Measurements from ENCODE around the gene PLCH2.

PLCH2 gene

GRCh38 chr1:2517966-2518365 is 41.9 kb downstream of the PLCH2 start:
- DNase-seq: no peak

- no peak for DNase-seq
Observed at GRCh38 chr1:2518528-2518927, 42.4 kb downstream of the PLCH2 start.

DNA sequence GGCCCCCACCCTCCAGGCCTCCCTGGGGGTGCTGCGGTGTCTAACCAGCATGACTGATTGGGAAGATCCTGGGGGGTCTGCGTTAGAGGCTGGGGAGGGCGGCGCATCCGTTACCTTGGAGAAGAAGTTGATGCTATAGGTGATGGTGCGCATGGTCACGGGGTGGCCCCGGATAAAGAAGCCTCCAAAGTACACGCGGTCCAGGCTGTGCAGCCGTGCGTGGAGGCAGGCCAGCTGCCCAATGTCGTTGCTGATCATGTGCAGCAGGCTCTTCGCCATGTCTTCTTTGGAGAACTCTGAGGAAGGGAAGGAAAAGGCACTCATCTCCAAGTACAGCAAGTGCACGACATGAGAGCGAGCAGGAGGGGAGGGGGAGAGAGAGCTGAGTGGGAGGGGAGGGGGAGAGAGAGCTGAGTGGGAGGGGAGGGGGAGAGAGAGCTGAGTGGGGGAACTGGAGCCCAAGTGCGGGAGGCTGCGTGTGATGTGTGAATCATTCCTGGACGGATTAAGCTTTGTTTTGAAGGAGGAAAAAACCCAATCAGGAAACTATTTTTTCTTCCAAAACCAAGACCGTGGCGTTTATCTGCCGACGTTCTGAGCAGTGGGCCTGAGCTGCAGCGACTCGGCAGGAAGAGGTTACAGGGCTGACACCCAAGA is 43.1 kb downstream of the PLCH2 start:
- DNase-seq: no peak

- no peak for DNase-seq
Observed at GRCh38 chr1:2519729-2520128, 43.6 kb downstream of the PLCH2 start.

- DNase-seq: no peak
Observed at GRCh38 chr1:2520206-2520605, 44.1 kb downstream of the PLCH2 start.

DNA sequence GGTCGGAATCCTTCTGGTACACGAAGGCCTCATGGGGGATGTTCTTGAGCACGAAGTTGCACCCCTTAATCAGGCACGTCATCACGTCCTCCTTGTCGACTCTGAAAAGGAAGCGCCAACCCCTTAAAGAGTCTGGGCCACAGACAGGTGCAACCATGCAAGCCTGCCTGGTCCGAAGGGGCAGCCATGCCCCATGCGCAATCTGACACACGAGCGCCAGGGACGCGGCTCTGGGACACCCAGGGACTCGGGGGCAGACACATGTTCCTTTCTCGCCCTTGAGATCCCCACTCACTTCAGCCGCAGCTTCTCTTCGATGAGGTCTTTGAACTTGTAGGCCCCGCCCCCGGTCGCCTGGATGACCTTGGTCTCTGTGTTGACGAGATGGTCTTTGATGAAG is 44.7 kb downstream of the PLCH2 start:
- no peak for DNase-seq

DNA sequence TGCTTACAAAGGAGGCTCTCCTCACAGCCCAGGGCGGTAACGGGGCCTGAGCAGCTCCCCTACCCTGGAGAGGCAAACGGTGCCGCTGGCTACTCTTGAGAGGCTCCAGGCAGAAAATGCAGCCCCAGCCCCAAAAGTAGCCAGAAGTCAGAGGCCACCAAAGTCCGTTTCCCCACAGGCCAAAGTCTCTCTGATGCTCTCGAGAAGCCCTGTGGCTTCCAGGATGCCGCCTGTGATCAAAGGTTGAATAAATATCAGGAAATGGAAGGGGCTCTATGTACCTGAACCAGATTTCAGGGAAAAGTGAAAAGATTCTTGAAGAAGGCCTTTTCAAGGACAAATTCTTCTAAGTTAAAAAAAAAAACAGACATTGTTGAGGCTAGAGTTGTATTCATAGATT is 46.1 kb downstream of the PLCH2 start:
- no peak for DNase-seq

GRCh38 chr1:2523191-2523890 is 47.3 kb downstream of the PLCH2 start:
- peak; percentile 31 for DNase-seq

GRCh38 chr1:2523891-2524609 is 48.0 kb downstream of the PLCH2 start:
- DNase-seq: peak; percentile 37

DNA sequence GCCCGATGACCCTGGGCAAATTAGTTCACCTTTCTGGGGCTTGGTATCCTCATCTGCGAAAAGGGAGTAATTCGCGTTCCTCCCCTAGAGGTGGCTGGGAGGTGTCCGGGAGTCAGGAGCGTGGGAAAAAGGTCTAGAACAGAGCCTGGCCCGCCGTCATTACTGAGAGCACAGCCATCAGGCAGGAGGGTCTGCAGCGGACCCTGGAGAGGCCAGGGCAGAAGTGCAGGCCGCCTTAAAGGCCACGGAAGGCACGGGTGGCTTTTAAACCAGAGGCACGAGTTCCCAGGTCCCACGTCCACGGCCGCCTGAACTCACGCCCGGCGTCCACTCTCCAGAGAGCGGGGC is 49.5 kb downstream of the PLCH2 start:
- no peak for DNase-seq

DNA sequence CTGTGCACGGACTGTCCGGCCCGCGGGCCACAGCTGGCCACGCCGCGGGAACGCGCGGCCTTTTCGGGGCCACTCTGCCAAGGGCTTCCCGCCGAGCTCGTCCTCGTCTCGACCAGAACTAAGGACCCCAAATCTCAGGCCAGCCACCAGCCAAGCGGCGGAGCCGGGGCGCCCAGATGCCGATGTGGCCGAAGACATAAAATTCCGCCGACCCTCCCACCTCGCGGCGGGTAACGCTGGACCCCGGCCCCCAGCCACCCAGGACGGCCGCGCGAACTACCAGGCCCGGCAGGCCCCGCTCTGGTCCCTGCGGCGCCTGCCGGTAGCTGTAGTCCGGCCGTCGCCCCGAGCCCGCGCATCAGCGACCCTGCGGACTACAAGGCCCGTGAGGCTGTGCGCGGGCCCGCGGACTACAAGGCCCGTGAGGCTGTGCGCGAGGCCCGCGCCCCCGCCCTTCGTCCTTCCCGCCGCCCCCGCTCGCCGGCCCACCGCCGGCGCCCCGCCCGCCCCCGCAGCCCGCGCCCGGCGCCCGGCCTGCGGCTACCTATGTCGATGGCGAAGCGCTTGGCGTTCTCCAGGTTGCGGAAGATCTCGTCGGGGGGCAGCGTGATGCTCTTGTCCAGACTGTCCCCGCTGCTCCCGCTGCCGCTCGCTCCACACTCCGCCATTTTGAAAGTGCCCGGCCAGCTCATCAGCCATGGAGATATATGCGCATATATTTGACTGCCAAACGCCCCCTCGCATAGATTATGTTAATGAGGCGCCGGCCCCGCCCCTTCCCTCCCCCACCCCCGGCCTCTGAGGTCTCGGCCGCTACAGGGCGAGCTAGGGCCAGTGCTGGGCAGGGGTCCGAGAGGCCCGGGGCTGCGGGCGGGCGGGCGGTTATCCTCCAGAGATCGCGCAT is 50.1 kb downstream of the PLCH2 start, which contains the start of gene PANK4:
Gene PANK4, minus strand, starts transcription at position 677 of the 904 bp plus-strand sequence. Its CDS starts 9 bp downstream, at position 668.
- DNase-seq: peak; percentile 88

- peak; percentile 61 for DNase-seq
Observed at GRCh38 chr1:2526824-2527555, 50.9 kb downstream of the PLCH2 start.

GRCh38 chr1:2527556-2527860 is 51.4 kb downstream of the PLCH2 start:
- no peak for DNase-seq

- no peak for DNase-seq
Observed at GRCh38 chr1:2528016-2528415, 51.9 kb downstream of the PLCH2 start.

GRCh38 chr1:2528611-2528965 is 52.5 kb downstream of the PLCH2 start:
- no peak for DNase-seq

DNA sequence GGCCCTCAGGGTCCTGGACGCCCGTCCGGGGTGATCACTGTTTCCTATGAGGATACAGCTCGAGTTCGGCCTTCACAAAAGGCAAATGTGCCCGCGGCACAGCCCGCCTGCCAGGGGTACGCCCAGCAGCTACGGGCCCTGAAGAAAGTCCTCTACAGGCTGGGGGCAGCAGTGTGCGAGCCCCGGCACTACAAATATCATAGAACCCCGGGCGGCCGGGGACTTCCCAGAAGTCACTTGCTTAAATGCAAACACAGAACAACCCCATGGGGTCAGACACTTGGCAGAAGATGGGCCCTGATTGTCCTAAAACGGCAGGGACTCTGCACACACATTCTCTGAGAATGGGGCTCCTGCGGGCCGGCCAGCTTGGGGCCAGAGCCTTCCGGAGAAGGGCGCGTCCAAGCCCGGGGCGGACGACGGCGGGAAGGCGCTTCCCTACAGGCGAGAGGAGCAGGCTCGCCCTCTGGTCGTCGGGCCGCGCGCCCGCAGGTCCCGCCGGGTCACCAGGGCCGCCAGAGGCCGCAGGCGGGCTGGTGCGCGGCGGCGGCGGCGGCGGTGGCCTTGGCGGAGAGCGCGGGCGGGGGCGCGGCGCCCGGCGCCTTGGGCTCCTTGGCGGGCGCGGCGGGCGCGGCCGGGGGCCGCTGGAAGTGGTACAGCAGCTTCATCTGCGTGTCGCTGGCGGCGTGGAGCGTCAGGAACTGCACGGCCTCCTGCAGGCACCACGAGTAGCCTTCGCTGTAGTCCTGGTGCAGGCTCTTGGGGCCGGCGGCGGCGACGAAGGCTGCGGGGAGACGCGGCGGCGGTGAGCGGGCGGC is 53.1 kb downstream of the PLCH2 start:
- DNase-seq: peak; percentile 56

DNA sequence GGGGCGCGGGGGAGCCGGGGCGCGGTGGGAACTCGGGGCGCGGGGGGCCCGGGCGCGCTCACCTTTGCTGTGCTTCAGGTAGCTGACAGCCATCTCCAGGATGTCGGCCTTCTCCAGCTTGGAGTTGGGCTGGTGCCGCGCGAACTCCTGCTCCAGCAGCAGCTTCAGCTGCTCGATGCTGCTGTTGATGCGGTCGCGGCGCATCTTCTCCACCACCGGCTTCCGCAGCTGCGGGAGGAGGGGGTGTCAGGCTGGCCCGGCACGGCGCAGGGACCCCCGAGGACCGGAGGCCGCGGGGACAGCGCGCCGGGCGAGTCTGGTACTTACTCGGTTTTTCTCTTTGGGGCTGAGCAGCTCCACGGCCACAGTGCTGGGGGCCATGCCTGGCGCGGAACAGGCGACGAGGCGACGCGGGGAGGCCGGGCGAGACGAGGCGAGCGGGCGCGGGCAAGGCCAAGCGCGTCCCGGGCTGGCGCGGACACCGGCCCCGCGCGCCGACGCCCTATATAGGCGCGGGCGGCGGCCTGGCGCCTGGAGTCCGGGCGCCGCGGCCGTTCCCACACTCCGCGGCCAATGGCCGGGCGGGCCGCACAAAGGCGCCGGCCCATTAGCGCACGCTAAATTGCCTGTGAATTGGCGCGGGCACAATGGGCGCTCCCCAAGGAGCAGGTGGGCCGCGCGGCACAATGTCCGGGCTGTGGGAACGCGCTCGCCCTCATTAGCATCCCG is 53.9 kb downstream of the PLCH2 start, which contains the start of gene HES5:
Gene HES5, minus strand, starts transcription at position 480 of the 729 bp plus-strand sequence. Its CDS starts 99 bp downstream, at position 381.
- no peak for DNase-seq

DNA sequence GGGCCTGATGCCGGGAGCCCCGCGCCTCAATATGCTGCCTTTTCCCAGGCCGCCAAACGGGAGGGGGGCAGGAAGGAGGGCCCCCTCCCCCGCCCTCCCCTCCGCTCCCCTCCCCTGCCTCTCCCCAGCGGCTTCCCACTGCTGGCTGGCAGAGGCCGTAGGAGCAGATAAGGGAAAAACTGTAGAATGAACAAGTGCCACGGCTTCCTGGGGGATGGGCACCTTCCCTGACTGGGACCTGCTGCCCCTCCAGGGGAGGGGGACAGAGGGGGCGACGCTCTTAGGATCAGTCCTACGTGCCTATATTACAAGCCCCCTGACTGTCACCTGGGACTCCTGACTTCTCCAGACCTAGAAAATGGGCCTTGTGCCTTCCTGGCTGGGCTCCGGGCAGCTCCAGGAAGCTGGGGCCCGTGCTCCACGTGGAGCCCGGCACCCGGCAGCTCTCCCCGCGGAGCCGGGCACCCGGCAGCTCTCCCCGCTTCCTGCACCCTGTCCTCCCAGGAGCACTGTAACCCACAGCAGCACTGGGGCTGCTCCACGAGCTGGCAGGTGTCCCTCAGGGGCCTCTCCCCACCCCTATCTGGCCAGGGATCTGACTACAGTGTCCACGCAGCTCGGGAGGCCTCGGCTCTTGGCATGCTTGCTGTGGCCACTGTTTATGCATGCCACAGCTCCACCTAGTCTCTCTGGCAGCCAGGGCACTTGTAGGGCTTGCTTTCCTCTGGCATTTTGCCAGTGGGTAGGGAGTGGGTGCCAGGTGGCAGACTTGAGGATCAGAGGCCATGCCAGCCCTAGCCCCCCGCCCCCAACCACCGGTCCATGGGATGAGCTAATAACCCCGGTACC is 54.6 kb downstream of the PLCH2 start:
- no peak for DNase-seq

- no peak for DNase-seq
Observed at GRCh38 chr1:2532485-2533160, 56.5 kb downstream of the PLCH2 start.
